Superior temporal gyrus (tissue), 1 donor: ENCODE results near the gene ADNP.
"Not testable (repeated sequence)": the region's sequence is repeated elsewhere in the genome, so short reads cannot be mapped to it uniquely, and the experiment has no call there.

Experiments
- DNase-seq: peaks from one replicate; pipeline ENCODE4 v3.0.0-alpha.2; 2016; ENCODE audit errors: extremely low spot score

ADNP gene

GRCh38 chr20:50931306-50932015 lies at the start of gene ADNP:
Gene ADNP, minus strand, starts transcription at chr20:50931437. Its CDS starts 27,441 bp downstream, at chr20:50903996.
- peak; percentile 96 for DNase-seq

- no peak for DNase-seq
Observed at GRCh38 chr20:50980071-50980681, 48.9 kb upstream of the ADNP start.

- not testable (repeated sequence) for DNase-seq
Observed at GRCh38 chr20:50978533-50978932, 47.3 kb upstream of the ADNP start.

- DNase-seq = no peak
Observed at GRCh38 chr20:50977066-50978021, 46.1 kb upstream of the ADNP start.

GRCh38 chr20:50975701-50976330 lies 44.6 kb upstream of the ADNP start:
- DNase-seq = no peak

- DNase-seq = no peak
Observed at GRCh38 chr20:50969912-50970311, 38.7 kb upstream of the ADNP start.

- no peak for DNase-seq
Observed at GRCh38 chr20:50969435-50969834, 38.2 kb upstream of the ADNP start.

- DNase-seq = no peak
Observed at GRCh38 chr20:50968289-50968688, 37.1 kb upstream of the ADNP start.

GRCh38 chr20:50967586-50967985 lies 36.3 kb upstream of the ADNP start:
- DNase-seq = no peak

- DNase-seq = no peak
Observed at GRCh38 chr20:50959543-50960126, 28.4 kb upstream of the ADNP start.

- DNase-seq = peak; percentile 99
Observed at GRCh38 chr20:50958615-50959542, 27.6 kb upstream of the ADNP start, which contains the start of gene MOCS3. Gene MOCS3, plus strand, starts transcription at chr20:50958818. Its CDS starts 25 bp downstream, at chr20:50958843.

- no peak for DNase-seq
Observed at GRCh38 chr20:50957798-50958614, 26.8 kb upstream of the ADNP start, which contains the start of gene DPM1. Gene DPM1, minus strand, starts transcription at chr20:50958532. Its CDS starts 9 bp downstream, at chr20:50958523.

- DNase-seq = no peak
Observed at GRCh38 chr20:50957276-50957675, 26.0 kb upstream of the ADNP start.

GRCh38 chr20:50953821-50954220 lies 22.6 kb upstream of the ADNP start:
- DNase-seq = no peak

GRCh38 chr20:50953196-50953595 lies 22.0 kb upstream of the ADNP start:
- DNase-seq = no peak

- DNase-seq = no peak
Observed at GRCh38 chr20:50948132-50948785, 17.0 kb upstream of the ADNP start.

GRCh38 chr20:50943069-50943468 lies 11.8 kb upstream of the ADNP start:
- no peak for DNase-seq

- DNase-seq = no peak
Observed at GRCh38 chr20:50933589-50933988, 2.4 kb upstream of the ADNP start.
